Measurements from ENCODE around the gene MAP1LC3B.

DNA sequence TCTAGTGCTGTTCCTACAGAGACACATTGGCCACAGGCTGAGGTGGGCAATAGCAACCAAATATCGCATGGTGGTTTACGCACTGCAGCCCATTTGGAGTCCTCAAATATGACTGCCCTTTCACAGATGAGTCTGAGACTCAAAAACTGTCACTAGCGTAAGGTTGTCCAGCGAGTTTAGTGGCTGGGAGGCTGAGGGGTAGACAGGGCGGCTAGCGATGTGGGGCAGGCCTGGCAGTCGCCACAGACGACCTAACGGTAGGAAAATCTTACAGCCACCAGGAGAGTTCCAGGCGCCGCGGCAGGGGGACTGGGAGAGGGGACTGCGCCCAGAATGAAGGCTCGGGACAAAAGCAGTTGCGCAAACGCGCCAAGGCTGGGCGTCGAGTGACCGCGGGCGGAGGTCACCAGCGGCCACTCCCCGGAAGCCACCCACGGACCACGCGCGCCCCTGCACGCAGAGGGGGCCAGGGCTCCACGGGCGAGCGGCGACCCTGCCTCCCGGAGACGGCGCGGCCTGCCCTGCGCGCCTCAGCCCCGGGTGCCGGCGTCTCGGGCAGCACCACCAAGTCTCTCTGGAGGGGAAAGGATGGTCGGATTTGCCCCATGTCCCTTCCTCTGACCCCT, 699 bp upstream of the MAP1LC3B start:
- TF ChIP-seq POLR2A (IDR thresholded peaks at IDR 0.05; ENCODE audit: low read length) (no peak), GATA1 (IDR thresholded peaks at IDR 0.05; ENCODE audit: low read depth, low read length) (no peak)
